GM12801 (cell line): ENCODE results near the gene PAEP.

Experiments
- TF ChIP-seq, protein P1 (sequence below): IDR thresholded peaks from one replicate; pipeline ENCODE4 v1.5.1; 2011; ENCODE audit warnings: control low read depth; ENCODE audit not compliant: insufficient read length; ENCODE audit errors: extremely low read depth

PAEP gene

DNA sequence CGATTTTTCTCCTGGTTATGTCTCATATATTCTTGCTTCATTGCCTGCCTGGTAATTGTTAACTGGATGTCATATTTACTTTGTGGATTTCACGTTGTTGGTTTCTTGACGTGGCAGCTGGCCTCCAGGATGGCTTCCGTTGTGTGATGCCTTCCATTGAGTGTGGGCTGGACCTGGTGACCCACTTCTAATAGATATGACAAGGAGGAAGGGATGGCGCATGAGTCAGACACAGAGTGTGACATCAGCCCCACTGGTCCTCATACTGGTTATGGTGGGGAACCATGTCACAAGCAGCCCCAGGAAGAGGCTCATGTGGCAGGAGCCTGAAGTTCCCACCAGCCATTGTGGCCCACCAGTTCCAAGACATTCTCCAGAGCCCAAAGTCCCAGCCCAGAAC, 6.4 kb upstream of the PAEP start:
- TF ChIP-seq, protein P1, sequence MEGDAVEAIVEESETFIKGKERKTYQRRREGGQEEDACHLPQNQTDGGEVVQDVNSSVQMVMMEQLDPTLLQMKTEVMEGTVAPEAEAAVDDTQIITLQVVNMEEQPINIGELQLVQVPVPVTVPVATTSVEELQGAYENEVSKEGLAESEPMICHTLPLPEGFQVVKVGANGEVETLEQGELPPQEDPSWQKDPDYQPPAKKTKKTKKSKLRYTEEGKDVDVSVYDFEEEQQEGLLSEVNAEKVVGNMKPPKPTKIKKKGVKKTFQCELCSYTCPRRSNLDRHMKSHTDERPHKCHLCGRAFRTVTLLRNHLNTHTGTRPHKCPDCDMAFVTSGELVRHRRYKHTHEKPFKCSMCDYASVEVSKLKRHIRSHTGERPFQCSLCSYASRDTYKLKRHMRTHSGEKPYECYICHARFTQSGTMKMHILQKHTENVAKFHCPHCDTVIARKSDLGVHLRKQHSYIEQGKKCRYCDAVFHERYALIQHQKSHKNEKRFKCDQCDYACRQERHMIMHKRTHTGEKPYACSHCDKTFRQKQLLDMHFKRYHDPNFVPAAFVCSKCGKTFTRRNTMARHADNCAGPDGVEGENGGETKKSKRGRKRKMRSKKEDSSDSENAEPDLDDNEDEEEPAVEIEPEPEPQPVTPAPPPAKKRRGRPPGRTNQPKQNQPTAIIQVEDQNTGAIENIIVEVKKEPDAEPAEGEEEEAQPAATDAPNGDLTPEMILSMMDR, result no peak

DNA sequence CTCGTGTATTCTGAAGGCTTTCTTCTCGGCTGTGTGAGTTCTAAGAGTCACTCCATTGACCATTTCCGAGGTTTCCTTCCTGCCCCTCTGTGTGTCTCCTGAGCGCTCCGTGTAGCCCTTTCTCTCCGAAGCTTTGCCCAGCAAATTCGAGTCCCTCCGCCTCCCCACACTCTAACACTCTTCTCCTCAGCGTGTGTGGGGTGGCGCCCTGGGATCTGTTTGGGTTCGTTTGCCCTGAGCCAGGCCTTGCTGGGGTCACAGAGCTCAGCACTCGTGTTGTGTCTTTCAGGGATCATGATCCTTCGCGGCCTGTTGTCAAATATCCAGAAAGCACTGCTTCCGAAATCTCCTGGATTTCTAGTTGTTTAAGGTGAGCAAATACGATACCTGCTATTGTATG, 5.6 kb upstream of the PAEP start:
- TF ChIP-seq, protein P1, result no peak

DNA sequence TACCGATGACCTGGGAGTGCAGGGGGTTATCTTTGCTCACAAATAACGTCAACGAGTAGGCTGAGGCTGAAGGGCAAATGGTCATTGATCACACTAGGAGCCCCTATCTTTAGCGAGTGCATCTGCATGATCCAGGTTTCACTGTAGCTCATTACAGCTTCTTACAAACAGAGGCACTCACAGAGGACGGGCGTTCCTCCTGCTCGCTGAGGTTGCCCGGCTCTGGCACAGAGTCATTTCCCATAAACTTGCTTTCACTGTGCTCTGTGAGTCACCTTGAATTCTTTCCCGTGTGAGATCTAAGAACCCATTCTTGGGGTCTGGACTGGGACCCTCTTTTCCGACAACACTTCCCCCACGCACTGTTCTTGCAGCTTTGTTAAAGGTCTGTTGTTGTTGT, 1.9 kb upstream of the PAEP start:
- TF ChIP-seq, protein P1, result no peak

DNA sequence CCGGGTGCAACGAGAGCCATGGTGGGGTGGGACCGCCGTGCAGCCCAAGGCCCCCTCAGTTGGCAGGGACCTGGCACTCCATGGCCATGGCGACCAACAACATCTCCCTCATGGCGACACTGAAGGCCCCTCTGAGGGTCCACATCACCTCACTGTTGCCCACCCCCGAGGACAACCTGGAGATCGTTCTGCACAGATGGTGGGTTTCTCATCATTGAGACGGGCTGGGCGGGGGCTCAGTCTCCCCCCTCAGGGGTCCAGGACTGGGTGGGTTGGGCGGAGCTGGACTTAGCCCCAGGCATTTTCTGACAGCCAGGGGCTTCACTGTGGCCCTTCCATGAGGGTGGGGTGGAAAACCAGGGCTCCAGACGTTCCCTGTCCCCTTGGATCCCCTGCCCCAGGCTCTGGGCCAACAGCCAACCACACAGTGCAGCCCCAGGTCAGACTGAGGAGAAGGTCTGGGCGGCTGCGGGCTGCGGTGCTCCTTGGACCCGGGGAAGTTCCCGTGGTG, 734 bp downstream of the PAEP start:
- TF ChIP-seq, protein P1, result no peak

DNA sequence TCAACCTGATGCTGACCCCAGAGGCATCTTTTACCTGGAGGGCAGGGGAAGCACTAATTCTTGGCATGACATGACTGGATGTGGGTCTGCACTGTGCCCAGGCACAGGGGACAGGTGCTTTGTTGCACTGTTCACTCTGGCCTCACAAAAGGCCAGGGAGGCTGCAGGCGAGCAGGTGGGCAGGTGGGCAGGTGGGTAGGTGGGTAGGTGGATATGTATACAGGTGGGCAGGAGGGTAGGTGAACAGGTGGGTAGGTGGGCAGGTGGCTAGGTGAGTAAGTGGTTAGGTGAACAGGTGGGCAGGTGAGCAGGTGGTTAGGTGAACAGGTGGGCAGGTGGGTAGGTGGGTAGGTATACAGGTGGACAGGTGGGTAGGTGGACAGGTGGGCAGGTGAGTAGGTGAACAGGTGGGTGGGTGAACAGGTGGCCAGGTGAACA, 1.5 kb downstream of the PAEP start:
- TF ChIP-seq, protein P1, result no peak

DNA sequence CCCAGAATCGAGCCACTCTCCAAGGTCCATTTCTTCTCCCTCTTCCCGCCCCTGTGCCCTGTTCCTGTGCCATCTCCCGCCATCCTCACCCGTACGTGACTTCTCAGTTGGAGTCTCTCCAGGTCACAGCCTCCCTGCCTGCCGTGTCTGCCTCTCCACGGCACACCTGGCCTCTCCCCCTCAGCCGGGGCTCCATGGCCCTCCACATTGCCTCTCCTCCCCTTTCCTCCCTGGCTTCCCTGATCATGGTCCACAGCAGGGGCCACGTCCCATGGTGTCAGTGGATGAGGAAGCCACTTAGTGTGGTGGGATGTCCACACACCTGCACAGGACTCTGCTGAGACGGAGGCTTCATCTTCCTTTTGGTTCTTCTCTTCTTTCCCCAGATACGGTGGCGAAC, 2.3 kb downstream of the PAEP start:
- TF ChIP-seq, protein P1, result no peak

DNA sequence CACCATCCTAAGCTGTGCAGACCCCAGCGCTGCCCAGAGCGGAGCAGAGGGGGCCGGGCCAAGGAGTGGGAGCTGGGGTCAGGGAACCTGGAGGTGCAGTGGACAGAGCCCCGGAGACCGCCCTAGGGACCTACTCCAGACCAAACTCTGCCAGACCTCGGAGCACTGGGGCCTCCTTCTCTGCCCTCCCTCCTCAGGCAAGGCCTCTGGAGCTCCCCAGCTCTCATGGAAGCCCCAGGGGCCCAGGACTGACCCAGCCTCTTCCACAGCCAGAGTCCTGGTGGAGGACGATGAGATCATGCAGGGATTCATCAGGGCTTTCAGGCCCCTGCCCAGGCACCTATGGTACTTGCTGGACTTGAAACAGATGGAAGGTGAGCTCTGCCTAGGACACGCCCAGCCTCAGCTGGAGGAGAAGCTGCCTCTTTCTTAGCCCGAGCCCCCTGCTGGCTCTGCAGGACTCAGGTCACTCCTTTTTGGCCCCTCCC, 3.6 kb downstream of the PAEP start:
- TF ChIP-seq, protein P1, result no peak
